PC-9 (cell line): ENCODE results near the gene RFX8. TPM values are rescaled to one million over a fixed set of nuclear protein-coding genes. Genes with fewer than 3 reads are reported as not detected.

Experiments used
- BruUV-seq: library from RNA; stranded (reverse); fragments of 400-500 nt; replicated peaks from 2 replicates; lab custom pipeline; 2021; lab: Mats Ljungman, UMichigan
- CTCF ChIA-PET: fragments of 300-600 bp; sonication (Branson Sonifier 250); formaldehyde crosslinking; loops from one replicate; lab custom pipeline; 2022; ENCODE audit warnings: antibody characterized with exemption; lab: Charles Lee
- POLR2A ChIA-PET: fragments of 300-600 bp; sonication (Branson Sonifier 250); formaldehyde crosslinking; loops from one replicate; lab custom pipeline; 2022; ENCODE audit warnings: antibody characterized with exemption; ENCODE audit not compliant: unreplicated experiment; lab: Charles Lee
- DNase-seq, 2 experiments: peaks; one replicate each; pipeline versions ENCODE4 v3.0.0 to v3.0.0-alpha.2; 2015 to 2022; ENCODE audit warnings: mixed read lengths in 1 of 2
- H2AFZ ChIP-seq: fragments of 200-600 bp; sonication (generic); 2 replicates; pipeline ENCODE4 v1.8.1; 2017; ENCODE audit warnings: antibody characterized with exemption
- H3F3A ChIP-seq: fragments of 200-600 bp; sonication (generic); 2 replicates; pipeline ENCODE4 v1.8.1; 2017; ENCODE audit warnings: antibody characterized with exemption, mild to moderate bottlenecking, low read depth; ENCODE audit not compliant: insufficient read depth
- H3K27ac ChIP-seq: fragments of 200-600 bp; sonication (generic); 2 replicates; pipeline ENCODE4 v1.6.1; 2016; ENCODE audit warnings: mixed run types
- H3K27me3 ChIP-seq: fragments of 200-600 bp; sonication (generic); 2 replicates; pipeline ENCODE4 v1.6.1; 2016; ENCODE audit warnings: low read depth, mixed run types; ENCODE audit not compliant: insufficient read depth
- H3K36me3 ChIP-seq: fragments of 200-600 bp; sonication (generic); 2 replicates; pipeline ENCODE4 v1.6.1; 2016; ENCODE audit warnings: low read depth, mixed run types
- H3K4me1 ChIP-seq: fragments of 200-600 bp; sonication (generic); replicated peaks from 2 replicates; pipeline ENCODE4 v1.6.1; 2016; ENCODE audit warnings: mixed run types; ENCODE audit not compliant: insufficient read depth
- H3K4me2 ChIP-seq: fragments of 200-600 bp; sonication (generic); 2 replicates; pipeline ENCODE4 v1.6.1; 2017; ENCODE audit warnings: mixed run types
- H3K4me3 ChIP-seq: fragments of 200-600 bp; sonication (generic); 2 replicates; pipeline ENCODE4 v1.6.1; 2016; ENCODE audit warnings: mixed run types
- H3K79me2 ChIP-seq: fragments of 200-600 bp; sonication (generic); 2 replicates; pipeline ENCODE4 v1.6.1; 2017; ENCODE audit warnings: low read depth, mixed run types
- H3K9me2 ChIP-seq: fragments of 200-600 bp; sonication (generic); 2 replicates; pipeline ENCODE4 v1.8.1; 2017; ENCODE audit warnings: mild to moderate bottlenecking; ENCODE audit not compliant: insufficient read depth
- H3K9me3 ChIP-seq: fragments of 200-600 bp; sonication (generic); 2 replicates; pipeline ENCODE4 v1.8.1; 2016; ENCODE audit warnings: low read depth; ENCODE audit not compliant: insufficient read depth
- H4K20me1 ChIP-seq: fragments of 200-600 bp; sonication (generic); 2 replicates; pipeline ENCODE4 v1.8.1; 2017; ENCODE audit not compliant: insufficient read depth
- CTCF ChIP-seq: fragments of 200-600 bp; sonication (generic); conservative IDR thresholded peaks from 2 replicates; pipeline ENCODE4 v1.6.1; 2017; ENCODE audit warnings: mixed run types, antibody characterized with exemption, mild to moderate bottlenecking, moderate library complexity
- EZH2 ChIP-seq: fragments of 200-600 bp; sonication (generic); IDR thresholded peaks from 2 replicates; pipeline ENCODE4 v1.8.0; 2017; ENCODE audit warnings: antibody characterized with exemption, low read depth
- intact Hi-C: fragments of 100-400 bp; cut with micrococcal nuclease; formaldehyde crosslinking; loops from one replicate; pipeline ENCODE4 v1.10.0; 2022; ENCODE audit not compliant: unreplicated experiment
- total RNA-seq: library from RNA; stranded (reverse); gene quantifications from 2 replicates; pipeline ENCODE4 v1.2.3, GENCODE V29; 2021

The RFX8 gene
- total RNA-seq, 1 experiment from 2014 or later = not detected

- H3K27me3 ChIP-seq = no peaks in the 10 kb centered on the region
- H3K79me2 ChIP-seq = no peaks in the 10 kb centered on the region
- DNase-seq = no peak
- H3K9me3 ChIP-seq = no peaks in the 10 kb centered on the region
- ChIA-PET CTCF (interaction anchor here (0.6 kb wide), 1 partner anchor 23 kb away, joined by 3 read pairs; no protein-coding TSS in a partner anchor), POLR2A (interaction anchor here (0.7 to 1.1 kb wide), 5 partner anchors 14 to 725 kb away, joined by 3 to 8 read pairs (median 5); partner anchors contain the start of gene RNF149)
- H3K27ac ChIP-seq = peak overlapping the region; percentile 62
- peaks cover 24% of the 10 kb centered on the region for H3F3A ChIP-seq
- BruUV-seq = no TSS peak
- no peak overlapping the region for H3K4me3 ChIP-seq
- H3K9me2 ChIP-seq = no peaks in the 10 kb centered on the region
- intact Hi-C loops = loop anchor here (1.0 to 10.0 kb wide), 6 partner anchors 13 to 285 kb away; partner anchors contain the start of gene MAP4K4
- H4K20me1 ChIP-seq = no peaks in the 10 kb centered on the region
- H3K4me1 ChIP-seq = peaks cover 32% of the 10 kb centered on the region
- no peak overlapping the region for H2AFZ ChIP-seq
- TF ChIP-seq CTCF (no peak), EZH2 (no peak)
- no peaks in the 10 kb centered on the region for H3K36me3 ChIP-seq
- H3K4me2 ChIP-seq = peak overlapping the region; percentile 58
Observed at GRCh38 chr2:101410114-101410513, 64.8 kb downstream of the RFX8 start.

DNA sequence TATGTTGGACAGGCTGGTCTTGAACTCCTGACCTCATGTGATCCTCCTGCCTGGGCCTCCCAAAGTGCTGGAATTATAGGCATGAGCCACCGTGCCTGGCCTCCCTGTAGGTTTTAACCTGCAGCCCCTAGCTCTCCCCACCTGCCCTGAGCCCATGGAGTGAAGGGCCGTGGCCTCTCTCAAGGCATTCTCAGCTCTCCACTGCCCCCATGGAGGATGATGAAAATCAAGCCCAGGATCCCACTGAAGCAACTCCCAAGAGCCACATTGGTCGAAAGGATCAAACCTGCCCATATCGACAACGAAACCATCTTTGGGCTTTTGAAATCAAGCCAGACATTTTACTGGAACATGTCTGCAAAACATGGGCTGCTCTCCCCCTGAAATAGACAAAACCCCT, 65.2 kb downstream of the RFX8 start:
- H3K27ac ChIP-seq = peak overlapping the region; percentile 62; the same call in 1 of the 2 replicates

GRCh38 chr2:101408925-101409324, 66.0 kb downstream of the RFX8 start:
- intact Hi-C loops = no loop called here
- no peak overlapping the region for H3K27ac ChIP-seq
- no TSS peak for BruUV-seq
- ChIA-PET CTCF (interaction anchor here (0.6 to 0.9 kb wide), 3 partner anchors 8 to 448 kb away, joined by 3 to 5 read pairs (median 3); no protein-coding TSS in a partner anchor), POLR2A (no interaction called here)
- no peak for DNase-seq
- TF ChIP-seq EZH2 (no peak), CTCF (no peak)
- peaks cover 32% of the 10 kb centered on the region for H3K4me1 ChIP-seq
- H3F3A ChIP-seq = peaks cover 24% of the 10 kb centered on the region
- H3K9me2 ChIP-seq = no peaks in the 10 kb centered on the region
- no peaks in the 10 kb centered on the region for H3K36me3 ChIP-seq
- H3K27me3 ChIP-seq = no peaks in the 10 kb centered on the region
- no peak overlapping the region for H3K4me2 ChIP-seq
- no peaks in the 10 kb centered on the region for H3K9me3 ChIP-seq
- no peak overlapping the region for H3K4me3 ChIP-seq
- no peaks in the 10 kb centered on the region for H4K20me1 ChIP-seq
- H3K79me2 ChIP-seq = no peaks in the 10 kb centered on the region
- H2AFZ ChIP-seq = no peak overlapping the region

More for the DNA sequence above, 65.2 kb downstream of the RFX8 start:
- Histone ChIP-seq H3K9me3 (no peaks in the 10 kb centered on the region), H3K4me1 (peaks cover 32% of the 10 kb centered on the region), H3K27me3 (no peaks in the 10 kb centered on the region), H4K20me1 (no peaks in the 10 kb centered on the region), H3K4me2 (peak overlapping the region; percentile 58; the same call in 1 of the 2 replicates), H2AFZ (no peak overlapping the region), H3F3A (peaks cover 24% of the 10 kb centered on the region), H3K9me2 (no peaks in the 10 kb centered on the region), H3K79me2 (no peaks in the 10 kb centered on the region), H3K4me3 (no peak overlapping the region), H3K36me3 (no peaks in the 10 kb centered on the region)
- ChIA-PET POLR2A (interaction anchor here (0.7 to 1.1 kb wide), 2 partner anchors 104 to 108 kb away, joined by 5 to 8 read pairs; no protein-coding TSS in a partner anchor), CTCF (interaction anchor here (0.8 kb wide), 1 partner anchor 103 kb away, joined by 3 read pairs; no protein-coding TSS in a partner anchor)
- no TSS peak for BruUV-seq
- DNase-seq = no peak
- TF ChIP-seq CTCF = no peak
- TF ChIP-seq EZH2 = no peak
- intact Hi-C loops = loop anchor here (1.0 to 10.0 kb wide), 6 partner anchors 13 to 285 kb away; partner anchors contain the start of gene MAP4K4
